ENCODE results near the gene TSPAN9.

TSPAN9 gene

GRCh38 chr12:3123729-3124128, 46.5 kb downstream of the TSPAN9 start:
- no peak for DNase-seq (ENCODE audit: low read depth in 2 of 2)

- DNase-seq (ENCODE audit: low read depth in 2 of 2) = no peak
Measured at GRCh38 chr12:3124917-3125316, 47.7 kb downstream of the TSPAN9 start.

- no peak for DNase-seq (ENCODE audit: low read depth in 2 of 2)
Measured at GRCh38 chr12:3125674-3126073, 48.5 kb downstream of the TSPAN9 start.

GRCh38 chr12:3127832-3128231, 50.7 kb downstream of the TSPAN9 start:
- no peak for DNase-seq (ENCODE audit: low read depth in 2 of 2)

DNA sequence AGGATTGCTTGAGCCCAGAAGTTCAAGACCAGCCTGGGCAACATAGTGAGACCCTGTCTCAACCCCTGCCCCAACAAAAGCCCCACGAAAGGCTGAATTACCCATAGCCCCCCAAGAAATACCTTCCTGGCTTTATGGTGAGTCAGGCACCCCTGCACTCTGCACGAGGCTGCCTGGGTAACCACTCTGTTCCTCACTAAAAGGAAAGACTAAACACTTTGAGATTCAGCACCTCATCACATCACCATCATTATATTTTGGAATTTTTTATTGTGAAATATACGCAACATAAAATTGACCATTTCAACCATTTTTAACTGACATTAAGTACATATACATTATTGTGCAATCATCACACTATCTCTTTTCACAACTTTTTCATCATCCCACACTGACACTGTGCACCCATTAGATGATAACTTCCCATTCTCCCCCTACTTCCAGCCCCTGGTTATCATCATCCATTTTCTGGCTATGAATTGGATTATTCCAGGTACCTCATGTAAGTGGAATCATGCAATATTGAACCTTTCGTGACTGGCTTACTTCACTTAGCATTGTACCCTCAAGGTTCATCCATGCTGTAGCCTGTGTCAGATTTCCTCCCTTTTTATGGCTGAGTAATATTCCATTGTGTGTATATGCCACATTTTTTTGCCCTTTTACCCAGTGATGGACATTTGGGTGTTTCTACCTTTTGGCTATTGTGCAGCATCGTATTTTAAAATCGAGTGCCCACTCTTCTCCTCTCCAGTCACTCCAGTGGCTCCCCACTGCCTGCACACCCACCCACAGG, 51.5 kb downstream of the TSPAN9 start:
- no peak for DNase-seq (ENCODE audit: low read depth in 2 of 2)

- no peak for DNase-seq (ENCODE audit: low read depth in 2 of 2)
Measured at GRCh38 chr12:3129301-3130056, 52.3 kb downstream of the TSPAN9 start.

DNA sequence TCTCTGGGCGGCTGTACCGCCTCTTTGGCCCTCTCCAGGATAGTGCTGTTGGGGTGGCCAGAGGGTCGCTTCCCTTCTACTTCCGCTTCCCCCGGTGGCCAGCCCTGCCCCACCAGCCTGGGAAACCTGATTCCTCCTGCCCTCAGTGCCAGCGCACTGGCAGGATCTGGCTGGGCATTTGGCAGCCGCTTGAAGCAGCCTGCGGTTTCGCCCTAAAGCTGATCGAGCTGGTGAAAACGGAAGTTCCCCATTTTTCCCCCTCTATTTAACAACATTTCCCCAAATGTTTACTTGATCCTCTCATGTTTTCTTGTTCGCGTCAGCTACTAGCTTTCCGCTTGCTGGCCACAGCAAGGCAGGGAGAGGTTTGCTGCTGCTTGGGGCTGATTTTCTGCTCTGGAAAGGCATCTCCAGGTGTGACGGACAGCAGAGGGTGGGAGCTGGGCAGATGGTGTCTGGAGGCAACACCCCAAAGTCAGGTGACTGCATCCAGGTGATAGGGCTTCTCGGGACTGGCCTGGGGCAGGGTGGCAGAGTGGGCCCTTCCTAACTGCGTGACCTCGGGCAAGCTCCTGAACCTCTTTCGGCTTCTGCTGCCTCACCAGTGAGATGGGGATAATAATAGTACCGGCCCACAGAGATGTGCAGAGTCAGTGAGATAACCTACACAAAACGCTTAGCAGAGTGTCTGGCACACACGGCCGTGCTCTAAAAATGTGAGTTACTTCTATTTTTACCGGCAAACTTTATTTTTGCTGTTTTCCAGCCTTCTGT, 53.1 kb downstream of the TSPAN9 start:
- DNase-seq (ENCODE audit: low read depth in 2 of 2) = no peak

- no peak for DNase-seq (ENCODE audit: low read depth in 2 of 2)
Measured at GRCh38 chr12:3131129-3131528, 54.0 kb downstream of the TSPAN9 start.

DNA sequence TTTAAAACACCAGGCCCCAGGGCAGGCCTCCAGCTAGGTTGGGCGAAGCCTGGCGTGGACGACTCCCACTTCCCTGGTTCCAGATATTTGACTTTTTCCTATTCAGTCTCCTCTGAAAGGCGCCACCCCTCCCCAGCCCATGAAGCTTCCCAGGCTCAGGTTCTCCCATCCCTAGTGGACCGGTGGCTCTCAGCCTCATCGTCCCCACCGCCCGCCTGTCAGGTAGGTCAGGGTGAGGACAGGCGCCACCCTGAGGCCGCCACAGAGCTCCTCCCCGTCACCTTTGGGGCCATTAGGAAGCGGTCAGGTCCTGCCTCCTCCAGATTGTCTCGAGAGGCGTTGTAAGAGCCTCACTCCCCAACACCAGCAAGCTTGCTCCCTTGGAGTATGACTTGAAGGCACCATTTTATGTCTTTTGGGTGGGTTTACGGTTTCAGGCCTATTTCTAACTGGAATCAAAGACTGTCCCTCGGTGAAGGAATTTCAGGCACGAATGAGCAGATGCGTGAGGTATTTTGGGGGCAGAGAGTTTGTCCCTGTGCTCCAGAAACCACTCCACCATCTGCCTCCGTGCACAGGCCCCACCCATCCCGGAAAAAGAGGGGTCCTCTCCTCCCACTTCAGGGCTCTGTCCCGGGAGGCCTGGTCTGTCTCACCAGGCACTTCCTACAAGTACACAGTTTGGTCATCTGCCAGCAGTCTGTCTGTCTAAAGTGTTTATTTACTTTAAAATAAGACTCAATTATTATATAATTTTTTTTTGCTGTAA, 55.6 kb downstream of the TSPAN9 start:
- DNase-seq (ENCODE audit: low read depth in 2 of 2) = no peak

DNA sequence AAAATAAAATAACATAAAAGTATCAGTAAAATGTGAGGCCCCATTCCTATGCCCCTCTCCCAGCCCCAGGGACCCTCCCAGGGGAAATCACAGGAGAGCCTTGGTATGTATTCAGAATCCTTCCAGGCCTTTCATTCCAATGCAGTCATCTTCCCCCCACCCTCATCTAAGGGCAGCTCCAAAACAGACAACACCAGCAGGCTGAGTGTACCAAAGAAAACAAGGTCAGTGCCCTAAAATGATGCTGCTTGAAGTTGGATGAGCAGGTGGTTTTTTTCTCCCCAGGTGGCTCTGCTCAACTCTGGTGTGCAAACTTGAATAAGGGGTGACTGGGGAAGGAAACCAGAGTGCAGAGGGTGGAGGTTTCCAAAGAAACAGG, 56.2 kb downstream of the TSPAN9 start:
- DNase-seq (ENCODE audit: low read depth in 2 of 2) = no peak

DNA sequence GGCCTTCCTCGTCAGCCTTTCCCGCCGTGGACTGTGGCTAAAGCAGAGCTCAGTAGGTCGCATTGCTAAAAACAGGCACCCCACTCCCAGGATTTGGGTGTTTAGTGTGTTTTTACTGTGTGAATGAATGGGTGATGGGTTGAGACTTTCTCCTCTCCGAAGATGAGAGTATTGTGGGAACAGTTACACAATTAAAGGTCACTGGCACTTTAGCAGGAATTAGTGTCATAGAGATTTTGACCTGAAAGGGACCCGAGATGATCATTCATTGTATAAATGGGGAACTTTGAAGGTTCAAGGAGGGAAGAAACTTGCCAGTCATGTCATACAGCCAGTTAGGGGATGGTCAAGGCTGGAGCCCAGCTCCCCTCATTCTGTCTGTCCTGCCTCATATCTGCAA, 56.9 kb downstream of the TSPAN9 start:
- no peak for DNase-seq (ENCODE audit: low read depth in 2 of 2)

DNA sequence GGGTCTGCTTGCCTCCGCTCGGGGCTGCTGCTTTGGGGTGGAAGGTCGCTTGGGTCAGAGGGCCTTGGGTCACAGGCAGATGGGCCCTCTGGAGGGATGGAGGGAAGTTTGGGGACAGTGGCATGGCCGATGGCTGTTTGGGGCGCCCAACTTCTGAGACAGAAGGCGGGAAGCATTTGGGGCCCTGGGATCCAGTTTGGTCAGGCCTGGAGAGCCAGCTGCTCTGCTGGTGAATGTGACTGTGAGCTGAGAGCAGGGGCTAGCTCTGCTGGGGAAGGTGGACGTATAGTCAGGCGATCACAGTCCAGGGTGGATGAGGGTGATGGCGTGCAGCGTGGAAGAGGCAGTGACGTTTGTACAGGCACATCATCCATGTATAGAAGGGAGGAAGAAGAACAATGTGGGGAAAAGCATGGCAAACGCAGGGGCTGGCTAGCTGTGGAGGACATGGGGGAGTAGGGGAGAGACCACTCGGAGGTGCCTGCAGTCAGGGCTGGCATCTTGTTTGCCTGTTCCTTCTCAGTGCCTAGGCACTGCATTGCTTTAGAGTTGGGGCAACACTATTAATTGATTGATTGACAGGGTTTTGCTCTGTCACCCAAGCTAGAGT, 57.5 kb downstream of the TSPAN9 start:
- DNase-seq (ENCODE audit: low read depth in 2 of 2) = no peak

DNA sequence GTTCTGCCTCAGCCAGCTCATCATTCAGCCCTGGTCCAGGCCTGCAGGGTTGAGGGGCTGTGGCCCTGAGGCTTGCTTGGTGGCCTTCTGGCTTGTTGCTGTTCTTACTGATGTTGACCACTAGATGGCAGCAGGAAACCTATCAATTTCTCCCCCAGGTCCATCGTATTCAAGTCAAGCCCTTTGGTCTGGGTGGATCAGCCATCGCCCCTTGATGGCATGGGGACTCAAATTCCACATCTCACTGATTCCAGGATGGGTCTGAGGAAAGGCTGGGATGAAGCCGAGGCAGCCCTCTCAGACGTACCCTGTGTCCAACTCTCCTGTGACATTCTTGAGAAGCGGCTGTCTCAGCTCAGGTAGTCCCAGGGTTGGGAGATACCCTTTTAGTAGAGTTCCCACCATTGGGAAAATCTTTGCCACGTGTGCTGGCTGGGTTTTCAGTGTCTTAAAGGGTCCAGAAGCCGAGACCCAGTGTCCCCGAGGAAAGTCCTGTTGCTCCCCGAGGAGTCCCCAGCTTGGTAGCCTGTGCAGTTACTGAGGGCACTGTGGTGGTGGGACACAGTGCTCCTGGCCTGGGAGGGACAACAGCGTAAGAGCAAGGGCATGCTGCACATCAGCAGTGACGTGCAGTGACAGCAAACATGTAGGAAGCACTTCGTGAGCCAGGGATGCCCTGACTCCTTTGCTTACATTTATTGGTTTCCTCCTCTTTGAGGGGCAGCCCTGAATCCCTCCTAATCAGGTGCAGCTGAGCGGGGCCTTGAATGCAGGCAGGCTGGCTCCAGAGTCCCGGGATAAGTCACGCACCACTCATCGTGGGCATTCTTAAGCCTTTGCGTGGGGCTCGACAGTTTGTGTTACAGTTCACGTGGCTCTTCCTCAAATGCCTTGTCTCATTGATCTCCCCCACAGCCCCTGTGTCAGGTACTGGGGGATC, 58.6 kb downstream of the TSPAN9 start:
- no peak for DNase-seq (ENCODE audit: low read depth in 2 of 2)

DNA sequence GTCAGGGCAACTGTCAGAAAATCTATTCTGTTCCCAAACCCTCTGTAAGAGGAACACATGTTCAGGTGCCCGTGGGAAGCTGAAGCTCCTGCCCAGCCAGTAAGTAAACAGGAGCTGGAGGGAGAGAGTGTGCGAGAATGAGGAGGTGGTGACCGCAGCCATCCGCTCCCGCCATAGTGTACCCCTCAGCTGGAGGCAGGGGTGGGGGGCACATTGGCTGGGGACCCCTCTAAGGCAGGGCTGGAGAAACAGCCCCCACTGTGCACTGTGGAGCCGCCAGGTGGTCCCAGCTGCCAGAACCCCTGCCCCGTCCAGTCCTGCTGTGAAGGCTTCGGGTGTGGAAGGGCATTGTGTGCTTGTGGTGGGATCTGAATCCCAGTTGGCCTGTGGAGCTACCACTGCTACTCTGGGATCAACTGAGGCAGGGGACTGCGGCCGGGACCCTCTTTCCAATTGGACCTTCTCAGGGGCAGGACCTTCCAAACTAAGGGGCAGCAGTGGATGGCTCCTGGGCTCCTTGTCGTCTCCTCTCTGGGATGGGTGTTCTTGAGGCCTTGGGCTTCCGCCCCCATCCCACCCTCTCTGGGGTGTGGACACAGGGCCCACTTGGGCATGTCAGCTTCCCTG, 59.6 kb downstream of the TSPAN9 start:
- DNase-seq (ENCODE audit: low read depth in 2 of 2) = no peak

- DNase-seq (ENCODE audit: low read depth in 2 of 2) = no peak
Measured at GRCh38 chr12:3137268-3137781, 60.1 kb downstream of the TSPAN9 start.

DNA sequence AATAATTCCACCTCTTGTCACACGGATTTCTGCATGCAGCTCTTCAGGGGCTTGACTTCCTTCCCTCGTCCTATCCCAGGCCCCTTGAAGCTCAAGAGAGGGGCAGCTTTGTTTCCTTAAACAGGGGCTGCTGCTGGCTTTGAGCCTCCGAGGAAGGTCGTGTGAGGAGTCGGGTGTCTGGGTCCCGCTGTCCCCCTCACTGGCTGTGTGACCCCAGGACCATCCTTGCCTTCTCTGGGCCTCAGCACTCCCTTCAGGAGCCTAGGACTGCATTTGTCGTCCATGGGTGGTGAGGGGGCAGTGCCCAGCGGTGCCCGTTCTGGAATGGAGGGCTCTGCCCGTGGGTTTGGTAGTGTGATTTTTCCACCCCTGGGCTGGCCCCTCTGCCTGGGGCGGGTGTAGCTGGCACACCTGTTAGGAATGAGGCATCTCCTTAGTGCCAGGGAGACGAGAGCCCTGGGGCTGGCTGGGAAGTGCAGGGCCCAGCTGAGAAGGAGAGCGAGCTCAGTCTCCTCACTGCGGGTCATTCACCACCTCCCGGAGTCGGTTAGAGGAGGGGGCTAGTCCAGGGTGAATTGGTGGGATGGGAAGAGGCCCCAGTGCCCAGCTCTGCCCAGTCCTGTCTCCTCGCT, 60.8 kb downstream of the TSPAN9 start:
- no peak for DNase-seq (ENCODE audit: low read depth in 2 of 2)

- no peak for DNase-seq (ENCODE audit: low read depth in 2 of 2)
Measured at GRCh38 chr12:3138941-3139511, 61.8 kb downstream of the TSPAN9 start.

- DNase-seq (ENCODE audit: low read depth in 2 of 2) = no peak
Measured at GRCh38 chr12:3139760-3140159, 62.6 kb downstream of the TSPAN9 start.

DNA sequence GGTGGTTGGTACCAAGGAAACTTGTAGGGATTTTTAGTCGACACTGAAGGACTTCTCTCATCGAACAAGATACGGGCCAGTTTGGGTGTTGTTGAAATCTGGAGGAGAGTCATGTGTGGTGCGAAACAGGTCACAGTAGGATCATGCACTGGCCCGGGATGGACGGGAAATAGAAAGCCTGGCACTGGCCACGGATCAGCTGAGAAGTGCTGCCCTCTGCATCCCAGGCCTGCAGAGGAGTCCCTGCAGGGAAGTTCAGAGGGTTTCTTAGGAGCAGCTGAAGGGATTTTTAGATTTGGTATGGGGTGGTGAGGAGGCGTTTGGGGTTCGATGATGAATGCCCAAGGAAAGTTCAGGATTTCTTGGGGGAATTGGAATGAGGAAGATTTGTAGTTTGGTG, 63.1 kb downstream of the TSPAN9 start:
- no peak for DNase-seq (ENCODE audit: low read depth in 2 of 2)

Data from stimulated activated CD4-positive, alpha-beta T cell treated with anti-CD3 and anti-CD28 coated beads, Interleukin-1b, Interleukin-23, amount 100 ng/mL, for 1 hour (primary cell).